Keratinocyte (primary cell): Measurements from ENCODE around the gene CILP2. TPM values are rescaled to one million over a fixed set of nuclear protein-coding genes. Genes with fewer than 3 reads are reported as not detected.
A peak's percentile ranks its signal among the peaks of the same experiment; 100 is the strongest.

Source experiments
- DNase-seq: peaks from one replicate; pipeline ENCODE4 v3.0.0-alpha.2; 2011; ENCODE audit warnings: low read depth, missing footprints, low spot score
- FAIRE-seq: peaks from 2 replicates; lab custom pipeline; 2011; peaks lifted over from hg19 to GRCh38; lab: Jason Lieb, UNC
- H2AFZ ChIP-seq: 2 replicates; pipeline ENCODE4 v1.6.0; 2012; ENCODE audit warnings: low read length, control low read depth, inconsistent platforms; ENCODE audit not compliant: control insufficient read depth
- H3K27ac ChIP-seq: 2 replicates; pipeline ENCODE4 v1.5.1; 2011; ENCODE audit warnings: low read length; ENCODE audit not compliant: control insufficient read depth, insufficient read depth
- H3K27me3 ChIP-seq: 3 replicates; pipeline ENCODE4 v1.6.0; 2011; ENCODE audit warnings: low read length; ENCODE audit not compliant: control insufficient read depth, insufficient read depth; ENCODE audit errors: extremely low read depth
- H3K36me3 ChIP-seq, 2 experiments: 2 replicates in 1 of 2; 3 replicates in 1 of 2; pipeline ENCODE4 v1.5.1; 2011; ENCODE audit warnings: low read length in 2 of 2, mild to moderate bottlenecking in 1 of 2; ENCODE audit not compliant: control insufficient read depth in 2 of 2, insufficient read depth in 2 of 2; ENCODE audit errors: extremely low read depth in 1 of 2
- H3K4me1 ChIP-seq: 3 replicates; pipeline ENCODE4 v1.5.1; 2011; ENCODE audit warnings: low read length; ENCODE audit not compliant: control insufficient read depth, insufficient read depth; ENCODE audit errors: extremely low read depth
- H3K4me2 ChIP-seq: 3 replicates; pipeline ENCODE4 v1.6.0; 2011; ENCODE audit warnings: low read depth, low read length; ENCODE audit not compliant: control insufficient read depth, insufficient read depth; ENCODE audit errors: extremely low read depth
- H3K4me3 ChIP-seq, 3 experiments: fragments of 200-600 bp in 1 of 3; sonication (generic) in 1 of 3; 2 replicates in 2 of 3; 3 replicates in 1 of 3; pipeline ENCODE4 v1.5.1; 2011 to 2016; ENCODE audit warnings: low read length in 3 of 3, mild to moderate bottlenecking in 3 of 3, control low read depth in 2 of 3, inconsistent platforms in 1 of 3, low read depth in 1 of 3, mixed read lengths in 1 of 3, mixed run types in 1 of 3, moderate library complexity in 1 of 3; ENCODE audit not compliant: control insufficient read depth in 2 of 3, insufficient read depth in 2 of 3; ENCODE audit errors: extremely low read depth in 1 of 3
- H3K79me2 ChIP-seq: 2 replicates; pipeline ENCODE4 v1.6.0; 2012; ENCODE audit warnings: low read length; ENCODE audit not compliant: control insufficient read depth, insufficient read depth
- H3K9ac ChIP-seq: 3 replicates; pipeline ENCODE4 v1.6.0; 2011; ENCODE audit warnings: low read length; ENCODE audit not compliant: control insufficient read depth, insufficient read depth; ENCODE audit errors: extremely low read depth
- H3K9me1 ChIP-seq: 3 replicates; pipeline ENCODE4 v1.6.0; 2011; ENCODE audit warnings: low read length; ENCODE audit not compliant: control insufficient read depth, insufficient read depth; ENCODE audit errors: extremely low read depth
- H3K9me3 ChIP-seq: 2 replicates; pipeline ENCODE4 v1.5.1; 2012; ENCODE audit warnings: low read depth, low read length; ENCODE audit not compliant: control insufficient read depth
- H4K20me1 ChIP-seq: 3 replicates; pipeline ENCODE4 v1.6.0; 2011; ENCODE audit warnings: low read length; ENCODE audit not compliant: control insufficient read depth, insufficient read depth; ENCODE audit errors: extremely low read depth
- EZH2 ChIP-seq: IDR thresholded peaks from one replicate; pipeline ENCODE4 v1.6.1; 2012; ENCODE audit warnings: inconsistent platforms, mild to moderate bottlenecking, low read length, moderate library complexity
- dilution Hi-C: fragments of 300-500 bp; cut with MboI; formaldehyde crosslinking; loops from one replicate; pipeline ENCODE4 v1.7.0; 2020; ENCODE audit warnings: low sequenced_read_pairs; ENCODE audit not compliant: extremely low pct_ligation_motif_present
- polyA plus RNA-seq, 5 experiments: library from polyadenylated mRNA; depleted of rRNA in 3 of 5; stranded (reverse) in 3 of 5; stranded (forward) in 1 of 5; unstranded in 1 of 5; fragments of >200 nt; gene quantifications; 1 replicate in 1 of 5; 2 replicates in 3 of 5; 3 replicates in 1 of 5; pipeline versions ENCODE4 v1.2.1 to v1.2.3, GENCODE V29; 2011 to 2012; ENCODE audit warnings: missing spikeins in 2 of 5, low read depth in 1 of 5, low replicate concordance in 1 of 5
- TF ChIP-seq, protein P1 (sequence below), 3 experiments: IDR thresholded peaks in 1 of 3; conservative IDR thresholded peaks in 1 of 3; optimal IDR thresholded peaks in 1 of 3; 2 replicates in 2 of 3; 3 replicates in 1 of 3; pipeline versions ENCODE3 to v1.5.1; 2011; ENCODE audit warnings: low read length in 3 of 3, mild to moderate bottlenecking in 3 of 3, moderate library complexity in 2 of 3, control low read depth in 1 of 3, inconsistent platforms in 1 of 3; ENCODE audit not compliant: insufficient read depth in 2 of 3; ENCODE audit errors: extremely low read depth in 1 of 3

CILP2 gene
- polyA plus RNA-seq, 1 donor (not counting 4 experiments of a cell fraction or from before 2014, with no cell fraction given): 0.07 TPM

- dilution Hi-C loops: no loop called here
Observed at GRCh38 chr19:19562665-19563347, 24.7 kb downstream of the CILP2 start.

GRCh38 chr19:19563348-19563848 lies 25.3 kb downstream of the CILP2 start:
- Histone ChIP-seq H3K79me2 (no peaks in the 10 kb centered on the region), H3K4me1 (no peaks in the 10 kb centered on the region), H3K27ac (no peak overlapping the region), H3K4me2 (no peak overlapping the region), H3K9ac (no peak overlapping the region), H3K4me3 (no peak overlapping the region), H3K27me3 (no peaks in the 10 kb centered on the region), H3K9me3 (no peaks in the 10 kb centered on the region), H4K20me1 (no peaks in the 10 kb centered on the region), H3K9me1 (no peaks in the 10 kb centered on the region), H3K36me3 (no peaks in the 10 kb centered on the region), H2AFZ (no peak overlapping the region)
- FAIRE-seq: no peak
- TF ChIP-seq, protein P1, sequence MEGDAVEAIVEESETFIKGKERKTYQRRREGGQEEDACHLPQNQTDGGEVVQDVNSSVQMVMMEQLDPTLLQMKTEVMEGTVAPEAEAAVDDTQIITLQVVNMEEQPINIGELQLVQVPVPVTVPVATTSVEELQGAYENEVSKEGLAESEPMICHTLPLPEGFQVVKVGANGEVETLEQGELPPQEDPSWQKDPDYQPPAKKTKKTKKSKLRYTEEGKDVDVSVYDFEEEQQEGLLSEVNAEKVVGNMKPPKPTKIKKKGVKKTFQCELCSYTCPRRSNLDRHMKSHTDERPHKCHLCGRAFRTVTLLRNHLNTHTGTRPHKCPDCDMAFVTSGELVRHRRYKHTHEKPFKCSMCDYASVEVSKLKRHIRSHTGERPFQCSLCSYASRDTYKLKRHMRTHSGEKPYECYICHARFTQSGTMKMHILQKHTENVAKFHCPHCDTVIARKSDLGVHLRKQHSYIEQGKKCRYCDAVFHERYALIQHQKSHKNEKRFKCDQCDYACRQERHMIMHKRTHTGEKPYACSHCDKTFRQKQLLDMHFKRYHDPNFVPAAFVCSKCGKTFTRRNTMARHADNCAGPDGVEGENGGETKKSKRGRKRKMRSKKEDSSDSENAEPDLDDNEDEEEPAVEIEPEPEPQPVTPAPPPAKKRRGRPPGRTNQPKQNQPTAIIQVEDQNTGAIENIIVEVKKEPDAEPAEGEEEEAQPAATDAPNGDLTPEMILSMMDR (optimal IDR thresholded peaks at IDR 0.05 in 1 of 3, IDR thresholded peaks at IDR 0.05 in 1 of 3, conservative IDR thresholded peaks at IDR 0.05 in 1 of 3; ENCODE audit: extremely low read depth in 1 of 3, insufficient read depth in 2 of 3, low read length in 3 of 3): no peak
- TF ChIP-seq EZH2: no peak
- dilution Hi-C loops: no loop called here
- no peak for DNase-seq

More at GRCh38 chr19:19562665-19563347, 24.7 kb downstream of the CILP2 start:
- no peaks in the 10 kb centered on the region for H3K27me3 ChIP-seq
- H3K27ac ChIP-seq: no peak overlapping the region
- H3K79me2 ChIP-seq: no peaks in the 10 kb centered on the region
- no peak for TF ChIP-seq EZH2
- TF ChIP-seq, protein P1 (optimal IDR thresholded peaks at IDR 0.05 in 1 of 3, IDR thresholded peaks at IDR 0.05 in 1 of 3, conservative IDR thresholded peaks at IDR 0.05 in 1 of 3; ENCODE audit: extremely low read depth in 1 of 3, insufficient read depth in 2 of 3, low read length in 3 of 3): peak in 2 of 3 experiments; percentile 14 to 47
- no peak overlapping the region for H3K4me2 ChIP-seq
- H2AFZ ChIP-seq: no peak overlapping the region
- no peak overlapping the region for H3K9ac ChIP-seq
- no peak for DNase-seq
- H3K9me3 ChIP-seq: no peaks in the 10 kb centered on the region
- H3K36me3 ChIP-seq: no peaks in the 10 kb centered on the region
- no peaks in the 10 kb centered on the region for H4K20me1 ChIP-seq
- H3K4me3 ChIP-seq: no peak overlapping the region
- no peak for FAIRE-seq
- no peaks in the 10 kb centered on the region for H3K9me1 ChIP-seq
- no peaks in the 10 kb centered on the region for H3K4me1 ChIP-seq
